Trophoblast cell (in vitro differentiated cells and primary cell): Measurements from ENCODE around the gene ARGFX.
"Not testable (repeated sequence)": the region's sequence is repeated elsewhere in the genome, so short reads cannot be mapped to it uniquely, and the experiment has no call there.

Experiments used
- DNase-seq, 2 donors: peaks; one replicate each; pipeline ENCODE4 v3.0.0-alpha.2; 2016
- H2AFZ ChIP-seq: 2 replicates; pipeline ENCODE4 v1.6.1; 2013; ENCODE audit warnings: low read length, moderate library complexity, mild to moderate bottlenecking; ENCODE audit not compliant: insufficient read depth, poor library complexity
- H2AK5ac ChIP-seq: 2 replicates; pipeline ENCODE4 v1.6.1; 2013; ENCODE audit warnings: mild to moderate bottlenecking, low read length
- H2BK120ac ChIP-seq: 2 replicates; pipeline ENCODE4 v1.6.1; 2013; ENCODE audit warnings: low read length, mild to moderate bottlenecking, moderate library complexity; ENCODE audit not compliant: insufficient read depth, poor library complexity
- H2BK12ac ChIP-seq: 2 replicates; pipeline ENCODE4 v1.6.1; 2013; ENCODE audit warnings: mild to moderate bottlenecking, low read length, moderate library complexity
- H2BK5ac ChIP-seq: 2 replicates; pipeline ENCODE4 v1.6.1; 2013; ENCODE audit warnings: low read length, low read depth, moderate library complexity, mild to moderate bottlenecking; ENCODE audit not compliant: poor library complexity
- H3K14ac ChIP-seq: 2 replicates; pipeline ENCODE4 v1.6.1; 2013; ENCODE audit warnings: mild to moderate bottlenecking, low read length
- H3K18ac ChIP-seq: 2 replicates; pipeline ENCODE4 v1.6.1; 2013; ENCODE audit warnings: mild to moderate bottlenecking, low read length
- H3K23ac ChIP-seq: 2 replicates; pipeline ENCODE4 v1.6.1; 2013; ENCODE audit warnings: low read length
- H3K27ac ChIP-seq: 2 replicates; pipeline ENCODE4 v1.5.1; 2013; ENCODE audit warnings: low read depth, mild to moderate bottlenecking, inconsistent platforms, low read length, moderate library complexity
- H3K27me3 ChIP-seq: 2 replicates; pipeline ENCODE4 v1.6.1; 2013; ENCODE audit warnings: inconsistent platforms, mild to moderate bottlenecking, low read length, moderate library complexity; ENCODE audit not compliant: insufficient read depth
- H3K36me3 ChIP-seq, 2 experiments: 1 replicate in 1 of 2; 2 replicates in 1 of 2; pipeline ENCODE4 v1.6.1; 2013; ENCODE audit warnings: low read length in 2 of 2, mild to moderate bottlenecking in 2 of 2, moderate library complexity in 1 of 2; ENCODE audit not compliant: insufficient read depth in 2 of 2, control insufficient read depth in 1 of 2
- H3K4ac ChIP-seq: 2 replicates; pipeline ENCODE4 v1.6.1; 2013; ENCODE audit warnings: low read depth, mild to moderate bottlenecking, low read length, moderate library complexity
- H3K4me1 ChIP-seq, 2 experiments: 1 replicate in 1 of 2; 2 replicates in 1 of 2; pipeline ENCODE4 v1.6.1; 2013; ENCODE audit warnings: low read length in 2 of 2, mild to moderate bottlenecking in 2 of 2, moderate library complexity in 1 of 2; ENCODE audit not compliant: insufficient read depth in 2 of 2, control insufficient read depth in 1 of 2
- H3K4me2 ChIP-seq: 2 replicates; pipeline ENCODE4 v1.6.1; 2013; ENCODE audit warnings: inconsistent platforms, mild to moderate bottlenecking, low read length, moderate library complexity
- H3K4me3 ChIP-seq: 2 replicates; pipeline ENCODE4 v1.5.1; 2013; ENCODE audit warnings: mild to moderate bottlenecking, low read depth, low read length, inconsistent platforms
- H3K79me1 ChIP-seq: one replicate; pipeline ENCODE4 v1.6.1; 2013; ENCODE audit warnings: low read length
- H3K79me2 ChIP-seq: 2 replicates; pipeline ENCODE4 v1.6.1; 2013; ENCODE audit warnings: low read length, mild to moderate bottlenecking; ENCODE audit not compliant: control insufficient read depth, insufficient read depth, poor library complexity
- H3K9ac ChIP-seq: 2 replicates; pipeline ENCODE4 v1.6.1; 2013; ENCODE audit warnings: mild to moderate bottlenecking, low read length
- H3K9me3 ChIP-seq: 2 replicates; pipeline ENCODE4 v1.6.1; 2013; ENCODE audit warnings: low read depth, mild to moderate bottlenecking, control low read depth, inconsistent platforms, low read length; ENCODE audit not compliant: insufficient read depth
- H4K12ac ChIP-seq: 2 replicates; pipeline ENCODE4 v1.6.1; 2013; ENCODE audit warnings: low read depth, mild to moderate bottlenecking, low read length, moderate library complexity
- H4K8ac ChIP-seq: 2 replicates; pipeline ENCODE4 v1.6.1; 2013; ENCODE audit warnings: low read depth, mild to moderate bottlenecking, low read length, moderate library complexity
- H4K91ac ChIP-seq: one replicate; pipeline ENCODE4 v1.6.1; 2013; ENCODE audit warnings: low read depth, mild to moderate bottlenecking, low read length, moderate library complexity
- WGBS: extraction: QIAGEN DNeasy Blood & Tissue Kit; methylation state at CpG from one replicate; pipeline ENCODE4 v1.1.7; 2013; ENCODE audit warnings: missing lambda C conversion rate; ENCODE audit not compliant: insufficient read length, insufficient coverage; ENCODE audit errors: extremely low coverage; 5-methylcytosine and 5-hydroxymethylcytosine counted together

ARGFX gene

DNA sequence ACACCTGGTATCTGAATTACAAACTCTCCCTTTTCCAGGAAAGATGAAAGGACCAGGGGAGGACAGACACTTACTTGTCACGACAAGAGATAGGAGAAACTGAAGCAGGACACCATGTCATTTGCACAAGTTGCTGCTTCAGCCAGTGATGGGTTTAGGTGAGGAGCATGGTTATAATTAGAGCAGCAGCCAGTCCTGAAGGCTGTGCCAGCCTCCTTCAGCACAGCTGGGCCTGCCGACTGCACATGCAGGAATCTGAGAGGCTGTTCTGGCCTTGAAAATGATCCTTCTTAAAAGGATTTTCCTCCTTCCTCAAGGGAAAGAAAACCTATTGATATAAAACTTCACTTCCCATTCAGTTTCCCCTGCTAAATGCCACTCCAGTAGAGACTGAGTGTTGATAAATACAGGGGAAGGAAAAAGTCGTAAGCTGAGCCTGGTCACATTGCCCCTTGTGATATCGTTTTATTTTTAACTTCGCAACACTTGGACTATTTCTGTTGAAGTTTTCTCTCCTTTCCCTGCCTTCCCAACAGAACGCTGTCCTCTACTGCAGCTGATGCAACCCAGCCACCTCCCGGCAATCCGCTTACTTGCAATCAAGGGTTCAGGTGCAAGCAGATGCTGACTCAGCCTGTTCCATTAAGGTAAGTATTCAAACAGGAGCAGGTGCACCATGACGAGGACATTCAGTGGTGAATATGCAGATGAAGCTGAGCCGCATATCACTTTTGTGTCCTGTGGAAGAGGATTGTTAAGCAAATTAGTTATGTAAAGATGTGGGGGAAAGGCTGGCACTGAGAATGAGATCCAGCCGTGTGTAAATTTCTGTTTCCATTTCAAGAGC lies 25.3 kb downstream of the ARGFX start, which contains the start of gene FBXO40:
FBXO40 (plus strand) TSS at position 524 of the 847 bp plus-strand sequence. CDS start 27,197 bp downstream, outside the sequence.
- no peaks in the 10 kb centered on the region for H3K79me2 ChIP-seq
- H3K23ac ChIP-seq: no peak within 1 kb of the TSS
- H3K4ac ChIP-seq: no peak within 1 kb of the TSS
- H2AK5ac ChIP-seq: no peak within 1 kb of the TSS
- no CpG with 5 or more reads among the region's 11 CpGs for WGBS
- H4K8ac ChIP-seq: no peak within 1 kb of the TSS
- H3K27ac ChIP-seq: no peak within 1 kb of the TSS
- no peak within 1 kb of the TSS for H3K4me3 ChIP-seq
- no peak within 1 kb of the TSS for H2BK120ac ChIP-seq
- no peak for DNase-seq
- no peaks in the 10 kb centered on the region for H3K27me3 ChIP-seq
- no peaks in the 10 kb centered on the region for H3K79me1 ChIP-seq
- H3K18ac ChIP-seq: no peak within 1 kb of the TSS
- no peak within 1 kb of the TSS for H2BK12ac ChIP-seq
- no peaks in the 10 kb centered on the region for H3K36me3 ChIP-seq
- no peak within 1 kb of the TSS for H3K9ac ChIP-seq
- H3K14ac ChIP-seq: no peak within 1 kb of the TSS
- H4K12ac ChIP-seq: no peak within 1 kb of the TSS
- H3K4me2 ChIP-seq: no peak within 1 kb of the TSS
- no peaks in the 10 kb centered on the region for H3K4me1 ChIP-seq
- no peaks in the 10 kb centered on the region for H3K9me3 ChIP-seq
- H2BK5ac ChIP-seq: no peak within 1 kb of the TSS
- no peak within 1 kb of the TSS for H4K91ac ChIP-seq
- no peak within 1 kb of the TSS for H2AFZ ChIP-seq

DNA sequence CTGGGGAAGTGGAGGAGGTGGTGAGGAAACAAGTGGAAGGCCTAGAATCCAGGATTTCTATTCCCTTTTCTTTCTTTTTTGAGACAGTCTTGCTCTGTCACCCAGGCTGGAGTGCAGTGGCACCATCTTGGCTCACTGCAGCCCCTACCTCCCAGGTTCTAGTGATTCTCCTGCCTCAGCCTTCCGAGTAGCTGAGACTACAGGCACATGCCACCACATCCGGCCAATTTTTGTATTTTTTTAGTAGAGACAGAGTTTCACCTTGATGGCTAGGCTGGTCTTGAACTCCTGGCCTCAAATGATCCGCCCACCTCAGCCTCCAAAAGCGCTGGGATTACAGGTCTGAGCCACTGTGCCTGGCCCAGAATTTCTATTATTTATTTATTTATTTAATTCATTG lies 26.1 kb downstream of the ARGFX start:
- H3K27me3 ChIP-seq, H3K18ac ChIP-seq, H2BK120ac ChIP-seq, DNase-seq, H2AK5ac ChIP-seq, H3K79me1 ChIP-seq, H2AFZ ChIP-seq, H3K36me3 ChIP-seq, H3K27ac ChIP-seq, H3K4ac ChIP-seq, H3K4me3 ChIP-seq, H3K4me1 ChIP-seq, H3K9ac ChIP-seq, H4K8ac ChIP-seq, H3K9me3 ChIP-seq, H2BK12ac ChIP-seq, H4K12ac ChIP-seq, H3K4me2 ChIP-seq, H4K91ac ChIP-seq, H2BK5ac ChIP-seq, H3K14ac ChIP-seq, H3K23ac ChIP-seq, H3K79me2 ChIP-seq: not testable (repeated sequence)
- WGBS: no CpG with 5 or more reads among the region's 4 CpGs

DNA sequence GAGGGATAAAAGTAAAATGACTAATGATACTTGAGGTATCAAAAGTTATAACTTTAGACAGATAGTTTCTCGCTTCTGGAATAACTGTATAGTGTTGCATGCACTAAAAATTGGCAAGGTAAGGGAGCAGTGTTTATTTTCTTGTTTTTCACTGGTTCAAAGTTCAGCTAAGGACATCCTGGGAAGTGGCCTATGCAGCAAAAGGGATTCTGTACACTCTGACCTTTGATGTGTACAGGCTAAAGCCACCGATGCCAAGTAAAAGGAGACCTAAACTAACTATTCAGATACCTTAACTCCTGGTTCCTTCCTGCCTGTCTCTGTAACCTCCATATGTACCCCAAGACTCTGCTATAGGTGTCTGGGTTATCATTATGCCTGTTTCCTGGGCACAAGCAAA lies 27.1 kb downstream of the ARGFX start:
- H3K4me3 ChIP-seq: no peak overlapping the region
- H3K4me2 ChIP-seq: no peak overlapping the region
- H2AFZ ChIP-seq: no peak overlapping the region
- H4K91ac ChIP-seq: no peak overlapping the region
- H3K27me3 ChIP-seq: no peaks in the 10 kb centered on the region
- no peak overlapping the region for H4K12ac ChIP-seq
- no peak overlapping the region for H3K23ac ChIP-seq
- H3K9me3 ChIP-seq: no peaks in the 10 kb centered on the region
- H2BK12ac ChIP-seq: no peak overlapping the region
- DNase-seq: no peak
- no peak overlapping the region for H3K9ac ChIP-seq
- H3K27ac ChIP-seq: no peak overlapping the region
- no peaks in the 10 kb centered on the region for H3K79me1 ChIP-seq
- H2BK120ac ChIP-seq: no peak overlapping the region
- H2AK5ac ChIP-seq: no peak overlapping the region
- H3K18ac ChIP-seq: no peak overlapping the region
- H4K8ac ChIP-seq: no peak overlapping the region
- H3K14ac ChIP-seq: no peak overlapping the region
- no peak overlapping the region for H3K4ac ChIP-seq
- no CpG with 5 or more reads among the region's 2 CpGs for WGBS
- H2BK5ac ChIP-seq: no peak overlapping the region
- no peaks in the 10 kb centered on the region for H3K36me3 ChIP-seq
- no peaks in the 10 kb centered on the region for H3K4me1 ChIP-seq
- H3K79me2 ChIP-seq: no peaks in the 10 kb centered on the region

DNA sequence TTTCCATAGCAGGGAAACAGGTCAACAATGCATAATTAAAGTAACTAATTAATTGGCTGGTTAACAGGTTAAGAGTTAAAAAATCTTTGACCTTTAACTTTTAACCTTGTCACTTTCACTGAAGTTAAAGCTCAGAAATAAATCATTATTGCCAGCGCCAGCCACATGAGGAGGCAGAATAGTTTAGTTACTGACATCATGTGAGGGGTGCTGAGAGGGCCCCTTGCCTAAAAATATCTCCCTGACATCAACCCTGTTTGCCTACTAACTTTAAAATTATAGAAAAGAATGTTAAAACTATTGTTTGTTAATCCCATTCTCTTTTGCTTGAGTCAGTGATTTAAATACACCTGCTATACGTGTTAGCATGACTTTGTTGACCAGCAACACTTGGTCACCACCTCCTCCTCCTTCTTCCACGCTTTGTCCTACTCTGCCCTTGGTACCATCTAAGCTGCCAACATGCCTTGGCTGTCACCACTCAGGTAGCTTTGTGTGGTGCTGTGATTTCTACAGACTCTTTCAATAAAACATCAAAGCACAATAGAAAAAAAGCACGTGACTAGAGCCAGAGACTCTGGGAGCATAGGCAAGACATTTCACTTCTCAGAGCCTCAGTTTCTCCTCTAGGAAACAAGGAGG lies 28.1 kb downstream of the ARGFX start:
- Histone ChIP-seq H3K14ac (no peak overlapping the region), H2BK5ac (no peak overlapping the region), H3K4me3 (no peak overlapping the region), H4K12ac (no peak overlapping the region), H3K9me3 (no peaks in the 10 kb centered on the region), H3K79me1 (no peaks in the 10 kb centered on the region), H3K4me1 (no peaks in the 10 kb centered on the region), H3K27ac (no peak overlapping the region), H3K4ac (no peak overlapping the region), H2BK12ac (no peak overlapping the region), H3K23ac (no peak overlapping the region), H3K4me2 (no peak overlapping the region), H4K8ac (no peak overlapping the region), H2AK5ac (no peak overlapping the region), H2AFZ (no peak overlapping the region), H3K18ac (no peak overlapping the region), H2BK120ac (no peak overlapping the region), H3K36me3 (no peaks in the 10 kb centered on the region), H3K79me2 (no peaks in the 10 kb centered on the region), H4K91ac (no peak overlapping the region), H3K9ac (no peak overlapping the region), H3K27me3 (no peaks in the 10 kb centered on the region)
- no CpG with 5 or more reads among the region's 4 CpGs for WGBS
- DNase-seq: no peak
